PFSK-1 (cell line): Measurements from ENCODE around the gene GSTA1.
"Not testable (repeated sequence)": the region's sequence is repeated elsewhere in the genome, so short reads cannot be mapped to it uniquely, and the experiment has no call there.

Source experiments
- POLR2AphosphoS5 ChIP-seq: IDR thresholded peaks from 2 replicates; pipeline ENCODE4 v1.6.1; 2012; ENCODE audit warnings: low read depth, mild to moderate bottlenecking, control low read depth, low read length, moderate library complexity
- SIN3A ChIP-seq: IDR thresholded peaks from 2 replicates; pipeline ENCODE4 v1.6.1; 2012; ENCODE audit warnings: mild to moderate bottlenecking, low read length, moderate library complexity, borderline replicate concordance; ENCODE audit not compliant: insufficient read depth
- TF ChIP-seq, protein P1 (sequence below), 2 experiments: IDR thresholded peaks; 2 replicates each; pipeline versions ENCODE4 v1.6.1 to v1.8.0; 2011 to 2012; ENCODE audit warnings: low read depth in 2 of 2, low read length in 2 of 2, control low read depth in 1 of 2, inconsistent platforms in 1 of 2, mild to moderate bottlenecking in 1 of 2, moderate library complexity in 1 of 2; ENCODE audit not compliant: insufficient read depth in 1 of 2

DNA sequence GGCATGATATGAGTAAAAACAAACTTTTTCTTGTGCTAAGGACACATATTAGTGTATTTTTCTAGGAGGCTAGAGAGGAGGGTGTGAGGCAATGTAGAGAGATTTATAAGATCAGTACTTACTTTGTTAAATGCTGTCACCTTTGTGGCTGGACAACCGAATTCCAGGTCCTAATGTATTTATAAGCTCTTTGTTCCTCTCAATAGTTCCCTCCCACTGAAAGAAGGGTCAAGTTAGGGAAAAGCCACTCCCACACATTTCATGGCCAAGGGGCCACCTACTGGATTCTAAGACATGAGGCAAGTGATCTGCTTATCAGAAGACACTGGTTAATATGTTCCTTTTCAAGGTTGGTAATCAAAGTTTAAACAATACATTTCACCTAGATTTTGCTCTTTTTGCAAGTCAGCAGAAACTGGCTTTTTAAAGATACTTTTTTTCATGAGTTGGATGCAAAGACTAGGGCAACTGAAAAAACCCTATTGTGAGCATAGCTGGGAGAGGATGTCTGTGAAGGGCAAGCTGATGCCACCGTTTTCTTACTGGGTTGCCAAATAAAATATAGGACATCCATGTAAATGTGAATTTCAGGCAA, 40.2 kb downstream of the GSTA1 start, which contains the start of gene GSTA2:
- TF ChIP-seq POLR2AphosphoS5, SIN3A: not testable (repeated sequence)
- TF ChIP-seq, protein P1, sequence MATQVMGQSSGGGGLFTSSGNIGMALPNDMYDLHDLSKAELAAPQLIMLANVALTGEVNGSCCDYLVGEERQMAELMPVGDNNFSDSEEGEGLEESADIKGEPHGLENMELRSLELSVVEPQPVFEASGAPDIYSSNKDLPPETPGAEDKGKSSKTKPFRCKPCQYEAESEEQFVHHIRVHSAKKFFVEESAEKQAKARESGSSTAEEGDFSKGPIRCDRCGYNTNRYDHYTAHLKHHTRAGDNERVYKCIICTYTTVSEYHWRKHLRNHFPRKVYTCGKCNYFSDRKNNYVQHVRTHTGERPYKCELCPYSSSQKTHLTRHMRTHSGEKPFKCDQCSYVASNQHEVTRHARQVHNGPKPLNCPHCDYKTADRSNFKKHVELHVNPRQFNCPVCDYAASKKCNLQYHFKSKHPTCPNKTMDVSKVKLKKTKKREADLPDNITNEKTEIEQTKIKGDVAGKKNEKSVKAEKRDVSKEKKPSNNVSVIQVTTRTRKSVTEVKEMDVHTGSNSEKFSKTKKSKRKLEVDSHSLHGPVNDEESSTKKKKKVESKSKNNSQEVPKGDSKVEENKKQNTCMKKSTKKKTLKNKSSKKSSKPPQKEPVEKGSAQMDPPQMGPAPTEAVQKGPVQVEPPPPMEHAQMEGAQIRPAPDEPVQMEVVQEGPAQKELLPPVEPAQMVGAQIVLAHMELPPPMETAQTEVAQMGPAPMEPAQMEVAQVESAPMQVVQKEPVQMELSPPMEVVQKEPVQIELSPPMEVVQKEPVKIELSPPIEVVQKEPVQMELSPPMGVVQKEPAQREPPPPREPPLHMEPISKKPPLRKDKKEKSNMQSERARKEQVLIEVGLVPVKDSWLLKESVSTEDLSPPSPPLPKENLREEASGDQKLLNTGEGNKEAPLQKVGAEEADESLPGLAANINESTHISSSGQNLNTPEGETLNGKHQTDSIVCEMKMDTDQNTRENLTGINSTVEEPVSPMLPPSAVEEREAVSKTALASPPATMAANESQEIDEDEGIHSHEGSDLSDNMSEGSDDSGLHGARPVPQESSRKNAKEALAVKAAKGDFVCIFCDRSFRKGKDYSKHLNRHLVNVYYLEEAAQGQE (IDR thresholded peaks at IDR 0.05; ENCODE audit: insufficient read depth in 1 of 2, low read depth in 2 of 2, low read length in 2 of 2) = not testable (repeated sequence)
